Heart right ventricle (tissue), 16 donors: ENCODE data around the gene GAB2. TPM values are rescaled to one million over a fixed set of nuclear protein-coding genes. Genes with fewer than 3 reads are reported as not detected.
A peak's percentile ranks its signal among the peaks of the same experiment; 100 is the strongest.

Experiments used
- ATAC-seq, 8 donors: fragments of 200-7000 bp; cut with Tn5 transposase; one replicate each; pipeline ENCODE4 v1.9.1; 2020; ENCODE audit warnings: mild to moderate bottlenecking in 8 of 8, moderate library complexity in 8 of 8, moderate number of reproducible peaks in 1 of 8
- DNase-seq, 2 donors: peaks; one replicate each; pipeline ENCODE4 v3.0.0-alpha.2; 2020
- H3K27ac ChIP-seq, 10 donors: fragments of 200-600 bp; sonication (generic) in 2 of 10; one replicate each; pipeline versions ENCODE4 v1.5.0 to v1.8.0; 2020 to 2022; ENCODE audit warnings: mild to moderate bottlenecking in 3 of 10
- H3K27me3 ChIP-seq, 7 donors: fragments of 200-600 bp; one replicate each; pipeline ENCODE4 v1.8.0; 2021 to 2022; ENCODE audit warnings: mild to moderate bottlenecking in 2 of 7
- H3K36me3 ChIP-seq, 9 donors: fragments of 200-600 bp; sonication (generic) in 1 of 9; one replicate each; pipeline versions ENCODE4 v1.5.0 to v1.8.0; 2020 to 2022; ENCODE audit warnings: mild to moderate bottlenecking in 2 of 9
- H3K4me1 ChIP-seq, 9 donors: fragments of 200-600 bp; sonication (generic) in 1 of 9; one replicate each; pipeline versions ENCODE4 v1.5.0 to v1.8.0; 2020 to 2022; ENCODE audit warnings: mild to moderate bottlenecking in 4 of 9
- H3K4me3 ChIP-seq, 10 donors: fragments of 200-600 bp; sonication (generic) in 2 of 10; one replicate each; pipeline versions ENCODE4 v1.5.0 to v1.8.0; 2020 to 2022; ENCODE audit warnings: mild to moderate bottlenecking in 7 of 10, moderate library complexity in 2 of 10
- H3K9me3 ChIP-seq, 11 donors: fragments of 200-600 bp in 10 of 11; sonication (generic) in 2 of 11; one replicate each; pipeline versions ENCODE4 v1.5.0 to v1.8.0; 2013 to 2022; ENCODE audit warnings: mild to moderate bottlenecking in 2 of 11, control low read depth in 1 of 11, moderate library complexity in 1 of 11
- CTCF ChIP-seq, 9 donors: fragments of 200-600 bp; sonication (generic) in 2 of 9; IDR thresholded peaks; one replicate each; pipeline versions ENCODE4 v1.5.0 to v1.8.0; 2021 to 2022; ENCODE audit warnings: antibody characterized with exemption in 9 of 9, mild to moderate bottlenecking in 5 of 9, moderate library complexity in 1 of 9
- WGBS, 2 donors: extraction: QIAGEN DNeasy Blood & Tissue Kit; methylation state at CpG; one replicate each; pipeline ENCODE4 v1.1.7; 2013; ENCODE audit warnings: inconsistent platforms in 1 of 2; 5-methylcytosine and 5-hydroxymethylcytosine counted together
- intact Hi-C, 10 donors: fragments of 100-400 bp; cut with DNase I; formaldehyde crosslinking; loops; one replicate each; pipeline versions ENCODE4 v1.11.1 to v1.14.2; 2022
- polyA plus RNA-seq, 2 donors: library from polyadenylated mRNA; stranded (reverse); fragments of 200-250 nt; gene quantifications; one replicate each; pipeline ENCODE4 v1.2.3, GENCODE V29; 2013
- total RNA-seq, 10 donors: library from RNA; stranded (reverse); fragmentation: NEBNext Ultra II Directional in 3 of 10; extraction: Animal tissue kit (Norgen Biotek cat#: 25700) in 3 of 10; gene quantifications; one replicate each; pipeline versions ENCODE4 v1.2.1 to v1.2.4, GENCODE V29; 2021 to 2023
- donor health status: Arrhythmogenic right ventricular cardiomyopathy.
- donor health status: ischemic (EF 13 %, LVEDD 7.1; RV severe dilation, severe dysfunction).
- donor health status: healthy with polysubstance abuse.
- donor health status: DM: no; HTN: yes; CAD: no.
- donor health status: DM: no; HTN: no; CAD: no.
- donor health status: ischemic (EF 25% LVEDD 6.9; RV normal size, moderate dysfunction).
- donor health status: ischemic (EF 25% LVEDD 5.7; RV mildly dilated, moderate dysfunction).
- donor health status: healthy.
- donor health status: DM: yes; HTN: yes; CAD: no.
- donor health status: Ischemic cardiomyopathy.
- donor health status: ischemic (EF 35%, LVEDD 5.7; RV mildly dilated, moderate dysfunction).
- donor health status: nonischemic (EF 11% LVEDD 7.7; RV severe dilation, severe dysfunction).
- donor health status: DM: yes; HTN: yes; CAD: no.
- donor health status: PGD.
- donor health status: ischemic (EF 29% LVEDD 5.4; RV normal size, mild dysfunction).
- donor health status: nonischemic (EF 23%, LVEDD 6.1; RV moderate dilation, normal function).

Gene GAB2
- total and polyA plus RNA-seq, 12 donors = 5.0 to 44.6 (median 27.0) TPM

GRCh38 chr11:78292109-78292803 is 125.4 kb downstream of the GAB2 start:
- intact Hi-C loops = no loop called here
- Histone ChIP-seq H3K4me1 (peaks cover 0 to 48% (median 3%) of the 10 kb centered on the region in 9 donors), H3K36me3 (no peaks in the 10 kb centered on the region), H3K9me3 (peaks cover 0 to 16% (median 2%) of the 10 kb centered on the region in 11 donors), H3K27me3 (no peaks in the 10 kb centered on the region), H3K27ac (peak overlapping the region in 2 of 10 donors; percentile 49 to 88), H3K4me3 (no peak overlapping the region)
- ATAC-seq (peak in 1 of 8 donors; percentile 13), DNase-seq (no peak)
- TF ChIP-seq CTCF (IDR thresholded peaks at IDR 0.05) = no peak
- 81 to 86% methylated on average over 9 of the region's 9 CpGs for WGBS, 2 donors

- peak overlapping the region in 2 of 10 donors; percentile 49 to 88 for H3K27ac ChIP-seq
- H3K36me3 ChIP-seq = no peaks in the 10 kb centered on the region
- no peaks in the 10 kb centered on the region for H3K27me3 ChIP-seq
- no peak for TF ChIP-seq CTCF (IDR thresholded peaks at IDR 0.05)
- H3K9me3 ChIP-seq = peaks cover 0 to 16% (median 2%) of the 10 kb centered on the region in 11 donors
- intact Hi-C loops = no loop called here
- no peak overlapping the region for H3K4me3 ChIP-seq
- DNase-seq (no peak), ATAC-seq (no peak)
- peaks cover 0 to 51% (median 0%) of the 10 kb centered on the region in 9 donors for H3K4me1 ChIP-seq
- 94 to 98% methylated on average over 6 of the region's 6 CpGs for WGBS, 2 donors
Observed at GRCh38 chr11:78291503-78292108, 126.0 kb downstream of the GAB2 start.

- ATAC-seq (peak in 6 of 8 donors; percentile 31 to 92 (median 73)), DNase-seq (no peak)
- Histone ChIP-seq H3K36me3 (no peaks in the 10 kb centered on the region), H3K27me3 (no peaks in the 10 kb centered on the region), H3K4me1 (peaks cover 0 to 51% (median 1%) of the 10 kb centered on the region in 9 donors), H3K27ac (peak overlapping the region in 3 of 10 donors; percentile 3 to 88 (median 49)), H3K9me3 (peaks cover 0 to 16% (median 2%) of the 10 kb centered on the region in 11 donors), H3K4me3 (no peak overlapping the region)
- no peak for TF ChIP-seq CTCF (IDR thresholded peaks at IDR 0.05)
- WGBS, 2 donors = 67 to 80% methylated on average over 6 of the region's 6 CpGs
- intact Hi-C loops = no loop called here
Observed at GRCh38 chr11:78290293-78291176, 127.1 kb downstream of the GAB2 start.
